Kidney epithelial cell (primary cell): ENCODE data around the gene TUBA8. TPM values are rescaled to one million over a fixed set of nuclear protein-coding genes. Genes with fewer than 3 reads are reported as not detected.

Experiments used
- DNase-seq: peaks from one replicate; pipeline ENCODE4 v3.0.0-alpha.2; 2010; ENCODE audit warnings: low read depth
- H3K27me3 ChIP-seq: 2 replicates; pipeline ENCODE4 v1.6.0; 2011; ENCODE audit warnings: low read length; ENCODE audit not compliant: control insufficient read depth, insufficient read depth
- H3K36me3 ChIP-seq: 2 replicates; pipeline ENCODE4 v1.5.1; 2011; ENCODE audit warnings: low read length; ENCODE audit not compliant: control insufficient read depth, insufficient read depth
- H3K4me3 ChIP-seq: 2 replicates; pipeline ENCODE4 v1.5.1; 2011; ENCODE audit warnings: low read depth, mild to moderate bottlenecking, control low read depth, low read length
- CTCF ChIP-seq: IDR thresholded peaks from 2 replicates; pipeline ENCODE4 v1.5.1; 2011; ENCODE audit warnings: mild to moderate bottlenecking, moderate library complexity, low read length, control low read depth, inconsistent platforms; ENCODE audit not compliant: insufficient read depth, poor library complexity, severe bottlenecking
- total RNA-seq: library from RNA; depleted of rRNA; stranded (reverse); fragments of >200 nt; gene quantifications from 2 replicates; pipeline ENCODE4 v1.2.3, GENCODE V29; 2015

TUBA8 gene
- total RNA-seq, 1 donor from 2014 or later: 2.2 TPM

- no peak for TF ChIP-seq CTCF
- Histone ChIP-seq H3K36me3 (no peaks in the 10 kb centered on the region), H3K27me3 (no peaks in the 10 kb centered on the region), H3K4me3 (no peak overlapping the region)
- DNase-seq: no peak
Observed at GRCh38 chr22:18066181-18066859, 44.3 kb upstream of the TUBA8 start.

- Histone ChIP-seq H3K27me3 (no peaks in the 10 kb centered on the region), H3K36me3 (no peaks in the 10 kb centered on the region), H3K4me3 (no peak overlapping the region)
- DNase-seq: no peak
- TF ChIP-seq CTCF: no peak
Observed at GRCh38 chr22:18067121-18067520, 43.5 kb upstream of the TUBA8 start.

GRCh38 chr22:18067548-18068341 lies 42.9 kb upstream of the TUBA8 start:
- no peaks in the 10 kb centered on the region for H3K27me3 ChIP-seq
- no peak for DNase-seq
- no peak overlapping the region for H3K4me3 ChIP-seq
- no peaks in the 10 kb centered on the region for H3K36me3 ChIP-seq
- no peak for TF ChIP-seq CTCF

GRCh38 chr22:18068381-18068988 lies 42.1 kb upstream of the TUBA8 start:
- no peak for DNase-seq
- Histone ChIP-seq H3K36me3 (no peaks in the 10 kb centered on the region), H3K27me3 (no peaks in the 10 kb centered on the region), H3K4me3 (no peak overlapping the region)
- TF ChIP-seq CTCF: no peak

GRCh38 chr22:18069041-18069440 lies 41.6 kb upstream of the TUBA8 start:
- DNase-seq: no peak
- Histone ChIP-seq H3K27me3 (no peaks in the 10 kb centered on the region), H3K36me3 (no peaks in the 10 kb centered on the region), H3K4me3 (no peak overlapping the region)
- no peak for TF ChIP-seq CTCF
